ENCODE data around the gene IL17RA. TPM values are rescaled to one million over a fixed set of nuclear protein-coding genes. Genes with fewer than 3 reads are reported as not detected.

Gene IL17RA
- total and polyA plus RNA-seq, 3 experiments from 2014 or later: 21.7 to 30.2 (median 22.0) TPM

GRCh38 chr22:17096071-17096470 lies 11.3 kb downstream of the IL17RA start:
- H3K4me1 Mint-ChIP-seq: peaks cover 74 to 94% (median 93%) of the 10 kb centered on the region in 3 donors
- no peak for DNase-seq
- Histone ChIP-seq H3K36me3 (ENCODE audit: insufficient read depth, low read length) (peaks cover 31% of the 10 kb centered on the region), H3K4me1 (ENCODE audit: insufficient read depth, low read length) (peaks cover 86% of the 10 kb centered on the region), H3K9me3 (ENCODE audit: low read length) (no peaks in the 10 kb centered on the region), H3K27me3 (ENCODE audit: insufficient read depth, low read length, poor library complexity, severe bottlenecking) (no peaks in the 10 kb centered on the region), H3K27ac (ENCODE audit: low read depth, low read length) (no peak overlapping the region), H3K4me3 (ENCODE audit: low read length) (no peak overlapping the region)
- H3K36me3 Mint-ChIP-seq: peaks cover 9 to 55% (median 13%) of the 10 kb centered on the region in 3 donors
- peaks cover 0 to 2% of the 10 kb centered on the region in 2 donors for H3K27me3 Mint-ChIP-seq
- peak overlapping the region in 2 of 8 donors; percentile 68 to 79 for H3K27ac Mint-ChIP-seq
- ChIA-PET POLR2A (no interaction called here), CTCF (interaction anchor here (1.4 to 1.6 kb wide), 2 partner anchors 38 to 75 kb away, joined by 5 to 6 read pairs; no protein-coding TSS in a partner anchor)
- peak overlapping the region in 1 of 7 donors; percentile 19 for H3K4me3 Mint-ChIP-seq
- H3K9me3 Mint-ChIP-seq: no peaks in the 10 kb centered on the region

- Histone ChIP-seq H3K27ac (ENCODE audit: low read depth, low read length) (no peak overlapping the region), H3K36me3 (ENCODE audit: insufficient read depth, low read length) (peaks cover 41% of the 10 kb centered on the region), H3K4me3 (ENCODE audit: low read length) (no peak overlapping the region), H3K9me3 (ENCODE audit: low read length) (no peaks in the 10 kb centered on the region), H3K27me3 (ENCODE audit: insufficient read depth, low read length, poor library complexity, severe bottlenecking) (no peaks in the 10 kb centered on the region), H3K4me1 (ENCODE audit: insufficient read depth, low read length) (peaks cover 86% of the 10 kb centered on the region)
- CTCF ChIA-PET: interaction anchor here (1.0 to 1.1 kb wide), 2 partner anchors 8 to 75 kb away, joined by 3 read pairs; no protein-coding TSS in a partner anchor
- Mint-ChIP-seq H3K4me3 (no peak overlapping the region), H3K36me3 (peaks cover 12 to 63% (median 15%) of the 10 kb centered on the region in 3 donors), H3K27ac (peak overlapping the region in 3 of 8 donors; percentile 45 to 61 (median 53)), H3K4me1 (peaks cover 71 to 89% (median 85%) of the 10 kb centered on the region in 3 donors), H3K27me3 (peaks cover 0 to 2% of the 10 kb centered on the region in 2 donors), H3K9me3 (no peaks in the 10 kb centered on the region)
- no peak for DNase-seq
- POLR2A ChIA-PET: no interaction called here
Observed at GRCh38 chr22:17097062-17097461, 12.3 kb downstream of the IL17RA start.

DNA sequence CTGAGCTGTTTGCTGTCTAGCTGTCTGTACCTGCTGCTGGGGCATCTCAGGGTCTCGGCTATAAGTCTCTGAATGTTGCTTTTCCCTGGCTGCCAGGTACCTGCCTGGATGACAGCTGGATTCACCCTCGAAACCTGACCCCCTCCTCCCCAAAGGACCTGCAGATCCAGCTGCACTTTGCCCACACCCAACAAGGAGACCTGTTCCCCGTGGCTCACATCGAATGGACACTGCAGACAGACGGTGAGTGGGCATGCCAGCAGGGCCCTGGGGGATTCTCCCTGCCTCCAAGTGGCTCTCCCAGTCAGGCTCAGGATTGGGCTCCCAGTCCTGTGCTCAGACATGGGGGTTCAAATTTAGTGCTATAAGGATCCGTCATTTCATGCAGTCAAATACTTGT lies 12.9 kb downstream of the IL17RA start:
- peak overlapping the region in 4 of 7 donors; percentile 33 to 75 (median 60) for H3K4me3 Mint-ChIP-seq
- H3K4me1 Mint-ChIP-seq: peaks cover 65 to 86% (median 79%) of the 10 kb centered on the region in 3 donors
- H3K36me3 Mint-ChIP-seq: peaks cover 16 to 66% (median 19%) of the 10 kb centered on the region in 3 donors
- H3K27me3 Mint-ChIP-seq: peaks cover 0 to 2% of the 10 kb centered on the region in 2 donors
- ChIA-PET POLR2A (no interaction called here), CTCF (interaction anchor here (1.0 to 1.1 kb wide), 2 partner anchors 9 to 74 kb away, joined by 3 read pairs; no protein-coding TSS in a partner anchor)
- Histone ChIP-seq H3K36me3 (ENCODE audit: insufficient read depth, low read length) (peaks cover 47% of the 10 kb centered on the region), H3K9me3 (ENCODE audit: low read length) (no peaks in the 10 kb centered on the region), H3K4me1 (ENCODE audit: insufficient read depth, low read length) (peaks cover 87% of the 10 kb centered on the region), H3K4me3 (ENCODE audit: low read length) (peak overlapping the region; percentile 16), H3K27me3 (ENCODE audit: insufficient read depth, low read length, poor library complexity, severe bottlenecking) (no peaks in the 10 kb centered on the region), H3K27ac (ENCODE audit: low read depth, low read length) (no peak overlapping the region)
- peak overlapping the region; percentile 12 to 94 (median 80) for H3K27ac Mint-ChIP-seq
- DNase-seq: no peak
- no peaks in the 10 kb centered on the region for H3K9me3 Mint-ChIP-seq

DNA sequence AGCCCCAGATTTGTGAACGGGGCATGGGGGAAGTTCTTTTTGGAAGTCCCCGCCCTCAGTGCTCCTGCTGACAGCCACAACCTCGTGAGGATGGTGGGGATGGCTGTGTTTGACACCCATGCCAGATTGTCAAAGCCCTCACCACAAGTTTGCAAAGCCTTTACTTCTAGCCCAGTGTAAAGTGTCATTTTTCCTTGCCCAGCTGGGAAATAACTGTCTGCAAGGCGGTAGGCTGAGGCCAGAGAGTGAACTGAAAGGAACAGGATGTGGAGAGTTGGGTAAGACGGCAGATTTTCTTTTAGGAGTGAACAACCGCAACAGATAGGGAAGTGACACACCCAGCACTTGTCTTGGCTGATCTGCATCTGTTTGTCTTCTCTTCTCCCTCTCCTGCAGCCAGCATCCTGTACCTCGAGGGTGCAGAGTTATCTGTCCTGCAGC lies 13.6 kb downstream of the IL17RA start:
- Histone ChIP-seq H3K9me3 (ENCODE audit: low read length) (no peaks in the 10 kb centered on the region), H3K4me1 (ENCODE audit: insufficient read depth, low read length) (peaks cover 83% of the 10 kb centered on the region), H3K27me3 (ENCODE audit: insufficient read depth, low read length, poor library complexity, severe bottlenecking) (no peaks in the 10 kb centered on the region), H3K4me3 (ENCODE audit: low read length) (peak overlapping the region; percentile 16), H3K36me3 (ENCODE audit: insufficient read depth, low read length) (peaks cover 54% of the 10 kb centered on the region), H3K27ac (ENCODE audit: low read depth, low read length) (no peak overlapping the region)
- peaks cover 59 to 83% (median 72%) of the 10 kb centered on the region in 3 donors for H3K4me1 Mint-ChIP-seq
- H3K27me3 Mint-ChIP-seq: peaks cover 0 to 2% of the 10 kb centered on the region in 2 donors
- ChIA-PET CTCF (interaction anchor here (1.3 kb wide), 1 partner anchor 11 kb away, joined by 3 read pairs; no protein-coding TSS in a partner anchor), POLR2A (interaction anchor here (1.2 to 1.3 kb wide), 2 partner anchors 11 to 18 kb away, joined by 3 to 4 read pairs; no protein-coding TSS in a partner anchor)
- H3K36me3 Mint-ChIP-seq: peaks cover 16 to 71% (median 22%) of the 10 kb centered on the region in 3 donors
- H3K4me3 Mint-ChIP-seq: peak overlapping the region in 6 of 7 donors; percentile 57 to 75 (median 68)
- H3K27ac Mint-ChIP-seq: peak overlapping the region; percentile 12 to 94 (median 87)
- DNase-seq: peak in 3 of 5 donors; percentile 40 to 55 (median 53)
- H3K9me3 Mint-ChIP-seq: no peaks in the 10 kb centered on the region

- H3K4me1 Mint-ChIP-seq: peaks cover 44 to 72% (median 56%) of the 10 kb centered on the region in 3 donors
- peak overlapping the region in 4 of 8 donors; percentile 18 to 88 (median 59) for H3K27ac Mint-ChIP-seq
- peak overlapping the region in 1 of 7 donors; percentile 21 for H3K4me3 Mint-ChIP-seq
- no peaks in the 10 kb centered on the region for H3K9me3 Mint-ChIP-seq
- no peak overlapping the region for H3K4me3 ChIP-seq (ENCODE audit: low read length)
- H3K36me3 ChIP-seq (ENCODE audit: insufficient read depth, low read length): peaks cover 66% of the 10 kb centered on the region
- H3K27ac ChIP-seq (ENCODE audit: low read depth, low read length): no peak overlapping the region
- ChIA-PET CTCF (no interaction called here), POLR2A (no interaction called here)
- H3K36me3 Mint-ChIP-seq: peaks cover 16 to 80% (median 28%) of the 10 kb centered on the region in 3 donors
- H3K27me3 Mint-ChIP-seq: peaks cover 0 to 2% of the 10 kb centered on the region in 2 donors
- DNase-seq: no peak
- peaks cover 82% of the 10 kb centered on the region for H3K4me1 ChIP-seq (ENCODE audit: insufficient read depth, low read length)
- H3K9me3 ChIP-seq (ENCODE audit: low read length): no peaks in the 10 kb centered on the region
- no peaks in the 10 kb centered on the region for H3K27me3 ChIP-seq (ENCODE audit: insufficient read depth, low read length, poor library complexity, severe bottlenecking)
Observed at GRCh38 chr22:17100621-17101020, 15.8 kb downstream of the IL17RA start.

DNA sequence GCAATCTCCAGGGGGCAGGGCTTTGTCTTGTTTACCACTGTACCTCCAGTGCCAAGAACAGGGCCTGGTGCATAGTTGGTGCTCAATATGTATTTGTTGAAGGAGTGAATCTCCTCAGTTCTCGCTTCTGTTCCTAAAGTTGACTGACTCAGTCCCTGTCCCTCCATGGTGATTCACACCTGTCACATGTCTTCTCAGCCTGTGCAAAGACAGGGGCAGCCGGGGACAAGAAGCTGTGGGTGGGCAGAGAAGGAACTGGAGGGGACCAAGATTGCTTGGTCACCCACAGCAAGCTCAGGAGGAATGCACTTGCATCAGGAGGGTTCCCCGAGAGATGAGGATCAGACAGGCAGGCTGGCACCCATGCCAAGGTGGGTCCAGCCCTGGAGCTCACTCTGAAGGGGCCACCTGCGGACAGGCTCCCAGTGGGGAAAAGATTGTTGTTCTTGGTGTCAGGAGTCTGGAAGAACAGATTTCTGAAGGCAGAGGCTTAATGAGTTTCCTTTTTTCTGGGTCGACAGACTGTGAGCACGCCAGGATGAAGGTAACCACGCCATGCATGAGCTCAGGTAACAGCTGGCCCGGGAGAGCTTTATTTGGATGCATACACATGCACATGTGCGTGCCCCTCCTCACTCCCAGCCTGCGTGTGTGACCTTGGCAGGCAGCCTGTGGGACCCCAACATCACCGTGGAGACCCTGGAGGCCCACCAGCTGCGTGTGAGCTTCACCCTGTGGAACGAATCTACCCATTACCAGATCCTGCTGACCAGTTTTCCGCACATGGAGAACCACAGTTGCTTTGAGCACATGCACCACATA lies 16.9 kb downstream of the IL17RA start:
- H3K27me3 ChIP-seq (ENCODE audit: insufficient read depth, low read length, poor library complexity, severe bottlenecking): no peaks in the 10 kb centered on the region
- peaks cover 85% of the 10 kb centered on the region for H3K4me1 ChIP-seq (ENCODE audit: insufficient read depth, low read length)
- no peak for DNase-seq
- Mint-ChIP-seq H3K36me3 (peaks cover 16 to 88% (median 28%) of the 10 kb centered on the region in 3 donors), H3K9me3 (no peaks in the 10 kb centered on the region), H3K4me1 (peaks cover 43 to 74% (median 57%) of the 10 kb centered on the region in 3 donors), H3K4me3 (no peak overlapping the region), H3K27ac (peak overlapping the region in 6 of 8 donors; percentile 7 to 89 (median 50)), H3K27me3 (peaks cover 0 to 2% of the 10 kb centered on the region in 2 donors)
- peaks cover 66% of the 10 kb centered on the region for H3K36me3 ChIP-seq (ENCODE audit: insufficient read depth, low read length)
- no peak overlapping the region for H3K4me3 ChIP-seq (ENCODE audit: low read length)
- ChIA-PET CTCF (no interaction called here), POLR2A (interaction anchor here (0.9 kb wide), 1 partner anchor 15 kb away, joined by 3 read pairs; no protein-coding TSS in a partner anchor)
- no peak overlapping the region for H3K27ac ChIP-seq (ENCODE audit: low read depth, low read length)
- H3K9me3 ChIP-seq (ENCODE audit: low read length): no peaks in the 10 kb centered on the region

GRCh38 chr22:17102297-17102667 lies 17.5 kb downstream of the IL17RA start:
- H3K36me3 Mint-ChIP-seq: peaks cover 16 to 89% (median 26%) of the 10 kb centered on the region in 3 donors
- H3K4me1 Mint-ChIP-seq: peaks cover 44 to 74% (median 58%) of the 10 kb centered on the region in 3 donors
- POLR2A ChIA-PET: interaction anchor here (0.9 kb wide), 1 partner anchor 15 kb away, joined by 3 read pairs; no protein-coding TSS in a partner anchor
- CTCF ChIA-PET: no interaction called here
- no peak overlapping the region for H3K27ac ChIP-seq (ENCODE audit: low read depth, low read length)
- no peaks in the 10 kb centered on the region for H3K27me3 ChIP-seq (ENCODE audit: insufficient read depth, low read length, poor library complexity, severe bottlenecking)
- no peaks in the 10 kb centered on the region for H3K9me3 Mint-ChIP-seq
- H3K27ac Mint-ChIP-seq: peak overlapping the region in 2 of 8 donors; percentile 33 to 48
- H3K4me3 Mint-ChIP-seq: no peak overlapping the region
- no peak overlapping the region for H3K4me3 ChIP-seq (ENCODE audit: low read length)
- peaks cover 85% of the 10 kb centered on the region for H3K4me1 ChIP-seq (ENCODE audit: insufficient read depth, low read length)
- no peaks in the 10 kb centered on the region for H3K9me3 ChIP-seq (ENCODE audit: low read length)
- H3K36me3 ChIP-seq (ENCODE audit: insufficient read depth, low read length): peaks cover 66% of the 10 kb centered on the region
- DNase-seq: no peak
- peaks cover 0 to 2% of the 10 kb centered on the region in 2 donors for H3K27me3 Mint-ChIP-seq
